SK-N-SH (cell line): ENCODE results near the gene CPTP.

Source experiments
- CTCF ChIP-seq: fragments of 200-600 bp; sonication (generic); IDR thresholded peaks from 2 replicates; pipeline ENCODE4 v1.6.1; 2017; ENCODE audit warnings: antibody characterized with exemption, mild to moderate bottlenecking, moderate library complexity
- MXI1 ChIP-seq: IDR thresholded peaks from 2 replicates; pipeline ENCODE4 v1.6.1; 2012; ENCODE audit warnings: mild to moderate bottlenecking, low read depth, low read length, improper control_type of control experiment

- TF ChIP-seq MXI1 (no peak), CTCF (no peak)
Observed at GRCh38 chr1:1322952-1323351, 1.6 kb upstream of the CPTP start.
